ENCODE measurements around the gene RAB3GAP2.

The RAB3GAP2 gene

GRCh38 chr1:220290140-220290761 lies 18.0 kb upstream of the RAB3GAP2 start:
- TF ChIP-seq CTCF (IDR thresholded peaks at IDR 0.05; ENCODE audit: insufficient read depth, low read length, missing control alignments) = no peak
- CTCF ChIA-PET = interaction anchor here (1.1 to 2.2 kb wide), 2 partner anchors 10 to 390 kb away, joined by 3 to 30 read pairs; no protein-coding TSS in a partner anchor
- no peak for DNase-seq (ENCODE audit: low read depth, low spot score)
- no peak overlapping the region for H3K4me3 ChIP-seq (ENCODE audit: low read depth, low read length)
- POLR2A ChIA-PET = no interaction called here

- TF ChIP-seq CTCF (IDR thresholded peaks at IDR 0.05; ENCODE audit: insufficient read depth, low read length, missing control alignments) = no peak
- ChIA-PET POLR2A (no interaction called here), CTCF (interaction anchor here (0.7 to 2.3 kb wide), 4 partner anchors 9 to 490 kb away, joined by 3 to 27 read pairs (median 4); no protein-coding TSS in a partner anchor)
- no peak overlapping the region for H3K4me3 ChIP-seq (ENCODE audit: low read depth, low read length)
- no peak for DNase-seq (ENCODE audit: low read depth, low spot score)
Measured at GRCh38 chr1:220287129-220287528, 14.9 kb upstream of the RAB3GAP2 start.

GRCh38 chr1:220283625-220284024 lies 11.4 kb upstream of the RAB3GAP2 start:
- TF ChIP-seq CTCF (IDR thresholded peaks at IDR 0.05; ENCODE audit: insufficient read depth, low read length, missing control alignments) = no peak
- POLR2A ChIA-PET = interaction anchor here (1.0 kb wide), 1 partner anchor 12 kb away, joined by 4 read pairs; the partner anchor contains the start of gene RAB3GAP2
- no peak for DNase-seq (ENCODE audit: low read depth, low spot score)

GRCh38 chr1:220281159-220281574 lies 8.9 kb upstream of the RAB3GAP2 start:
- no peak for DNase-seq (ENCODE audit: low read depth, low spot score)
- TF ChIP-seq CTCF (IDR thresholded peaks at IDR 0.05; ENCODE audit: insufficient read depth, low read length, missing control alignments) = peak; percentile 44
- ChIA-PET POLR2A (no interaction called here), CTCF (interaction anchor here (0.8 to 5.9 kb wide), 26 partner anchors 8 to 526 kb away, joined by 3 to 99 read pairs (median 4); partner anchors contain the start of genes MTARC1 and RAB3GAP2)
- H3K4me3 ChIP-seq (ENCODE audit: low read depth, low read length) = no peak overlapping the region

More at GRCh38 chr1:220283625-220284024, 11.4 kb upstream of the RAB3GAP2 start:
- CTCF ChIA-PET = interaction anchor here (0.8 to 1.8 kb wide), 5 partner anchors 11 to 520 kb away, joined by 3 to 9 read pairs (median 4); no protein-coding TSS in a partner anchor
- no peak overlapping the region for H3K4me3 ChIP-seq (ENCODE audit: low read depth, low read length)

- ChIA-PET CTCF (interaction anchor here (1.0 to 5.9 kb wide), 19 partner anchors 10 to 527 kb away, joined by 3 to 99 read pairs (median 5); partner anchors contain the start of genes MTARC1 and RAB3GAP2), POLR2A (no interaction called here)
- DNase-seq (ENCODE audit: low read depth, low spot score) = no peak
- TF ChIP-seq CTCF (IDR thresholded peaks at IDR 0.05; ENCODE audit: insufficient read depth, low read length, missing control alignments) = no peak
- H3K4me3 ChIP-seq (ENCODE audit: low read depth, low read length) = no peak overlapping the region
Measured at GRCh38 chr1:220280249-220280648, 8.0 kb upstream of the RAB3GAP2 start.

- H3K4me3 ChIP-seq (ENCODE audit: low read depth, low read length) = no peak overlapping the region
- TF ChIP-seq CTCF (IDR thresholded peaks at IDR 0.05; ENCODE audit: insufficient read depth, low read length, missing control alignments) = no peak
- no peak for DNase-seq (ENCODE audit: low read depth, low spot score)
- ChIA-PET CTCF (interaction anchor here (0.8 to 5.9 kb wide), 7 partner anchors 11 to 495 kb away, joined by 3 to 99 read pairs (median 30); no protein-coding TSS in a partner anchor), POLR2A (interaction anchor here (0.5 kb wide), 1 partner anchor 21 kb away, joined by 3 read pairs; no protein-coding TSS in a partner anchor)
Measured at GRCh38 chr1:220278991-220279390, 6.7 kb upstream of the RAB3GAP2 start.
